T-cell (primary cell): ENCODE results near the gene CXADR. TPM values are rescaled to one million over a fixed set of nuclear protein-coding genes. Genes with fewer than 3 reads are reported as not detected.

Source experiments
- ATAC-seq, 4 experiments: fragments of 200-7000 bp in 3 of 4; fragments of 150-1000 bp in 1 of 4; cut with Tn5 transposase; replicated peaks in 1 of 4; 1 replicate in 3 of 4; 2 replicates in 1 of 4; pipeline ENCODE4 v1.10.0; 2021; ENCODE audit warnings: moderate library complexity in 3 of 4, mild to moderate bottlenecking in 2 of 4, moderate number of reproducible peaks in 1 of 4
- CTCF ChIA-PET, 2 donors: fragments of 300-600 bp; sonication (Branson Sonifier 250); formaldehyde crosslinking; loops; one replicate each; lab custom pipeline; 2022; ENCODE audit warnings: antibody characterized with exemption in 2 of 2; lab: Charles Lee
- POLR2A ChIA-PET, 2 donors: fragments of 300-600 bp; sonication (Branson Sonifier 250); formaldehyde crosslinking; loops; one replicate each; lab custom pipeline; 2022; ENCODE audit warnings: antibody characterized with exemption in 2 of 2; lab: Charles Lee
- DNase-seq, 35 experiments: peaks; one replicate each; pipeline versions ENCODE4 v3.0.0 to v3.0.0-alpha.2; 2013 to 2023
- H3K27ac ChIP-seq: one replicate; pipeline ENCODE4 v1.5.1; 2013; ENCODE audit warnings: low read length
- H3K27me3 ChIP-seq, 2 experiments: replicated peaks in 1 of 2; 1 replicate in 1 of 2; 2 replicates in 1 of 2; pipeline versions ENCODE4 v1.6.1 to v1.7.0; 2013; ENCODE audit warnings: low read length in 1 of 2, mixed read lengths in 1 of 2; ENCODE audit not compliant: control insufficient read depth in 2 of 2, insufficient read depth in 2 of 2; ENCODE audit errors: extremely low read depth in 1 of 2
- H3K36me3 ChIP-seq, 2 donors: 1 replicate in 1 of 2; 2 replicates in 1 of 2; pipeline versions ENCODE4 v1.6.1 to v1.7.0; 2013; ENCODE audit warnings: low read length in 1 of 2; ENCODE audit not compliant: control insufficient read depth in 2 of 2, insufficient read depth in 1 of 2; ENCODE audit errors: extremely low read depth in 1 of 2
- H3K4me1 ChIP-seq, 2 experiments: 1 replicate in 1 of 2; 2 replicates in 1 of 2; pipeline versions ENCODE4 v1.6.1 to v1.7.0; 2013; ENCODE audit warnings: low read length in 2 of 2, mixed read lengths in 1 of 2; ENCODE audit not compliant: insufficient read depth in 2 of 2, control insufficient read depth in 1 of 2; ENCODE audit errors: extremely low read depth in 1 of 2
- H3K4me3 ChIP-seq, 2 donors: 1 replicate in 1 of 2; 2 replicates in 1 of 2; pipeline versions ENCODE4 v1.5.1 to v1.7.0; 2013; ENCODE audit warnings: mild to moderate bottlenecking in 2 of 2, low read length in 1 of 2, moderate library complexity in 1 of 2; ENCODE audit not compliant: control insufficient read depth in 1 of 2; ENCODE audit errors: extremely low read depth in 1 of 2
- H3K9me3 ChIP-seq: 2 replicates; pipeline ENCODE4 v1.7.0; 2013
- H3K27ac Mint-ChIP-seq, 2 donors: one replicate each; pipeline ENCODE4 v1.8.0; 2020 to 2021; ENCODE audit warnings: mild to moderate bottlenecking in 2 of 2, mixed read lengths in 2 of 2
- H3K27me3 Mint-ChIP-seq, 2 donors: one replicate each; pipeline ENCODE4 v1.8.0; 2021 to 2022; ENCODE audit warnings: mixed read lengths in 2 of 2
- H3K36me3 Mint-ChIP-seq: one replicate; pipeline ENCODE4 v1.8.0; 2021; ENCODE audit warnings: mixed read lengths
- H3K4me1 Mint-ChIP-seq, 3 donors: one replicate each; pipeline ENCODE4 v1.8.0; 2020 to 2022; ENCODE audit warnings: mixed read lengths in 3 of 3, mild to moderate bottlenecking in 1 of 3
- H3K4me3 Mint-ChIP-seq, 3 donors: one replicate each; pipeline ENCODE4 v1.8.0; 2020 to 2022; ENCODE audit warnings: mild to moderate bottlenecking in 3 of 3, mixed read lengths in 3 of 3, moderate library complexity in 3 of 3
- H3K9me3 Mint-ChIP-seq, 3 donors: one replicate each; pipeline ENCODE4 v1.8.0; 2020 to 2022; ENCODE audit warnings: mixed read lengths in 3 of 3
- whole genome bisulfite sequencing: methylation state at CpG from one replicate; pipeline ENCODE4 v1.1.5; 2013; ENCODE audit warnings: missing lambda C conversion rate; ENCODE audit not compliant: insufficient coverage; 5-methylcytosine and 5-hydroxymethylcytosine counted together
- total RNA-seq, 35 experiments: library from RNA in 6 of 35; stranded (reverse) in 6 of 35; fragments of 120-200 nt in 1 of 35; gene quantifications; one replicate each; pipeline versions ENCODE4 v1.2.1 to v1.2.4 and lab custom pipeline; 2013 to 2026

CXADR gene
- total RNA-seq = under 1 TPM; 0.35 to 0.95 (median 0.82) TPM
- 0.70 TPM for total RNA-seq (2013)
- total RNA-seq (lab: John Stamatoyannopoulos, UW) = 0.49 to 7.5 (median 1.4) reads per million in 29 experiments

- Histone ChIP-seq H3K9me3 (no peaks in the 10 kb centered on the region), H3K4me3 (peak within 1 kb of the TSS; percentile 59 to 87), H3K27me3 (peaks cover 2 to 18% of the 10 kb centered on the region in 2 experiments), H3K36me3 (no peaks in the 10 kb centered on the region), H3K4me1 (peaks cover 7 to 23% of the 10 kb centered on the region in 2 experiments), H3K27ac (peak within 1 kb of the TSS; percentile 2)
- Mint-ChIP-seq H3K9me3 (no peaks in the 10 kb centered on the region), H3K27me3 (peaks cover 0 to 23% of the 10 kb centered on the region in 2 donors), H3K4me1 (peaks cover 17 to 24% (median 22%) of the 10 kb centered on the region in 3 donors), H3K4me3 (peak within 1 kb of the TSS; percentile 86 to 92 (median 90)), H3K36me3 (no peaks in the 10 kb centered on the region), H3K27ac (peak within 1 kb of the TSS; percentile 2 to 37)
- ChIA-PET CTCF (interaction anchor here (0.5 to 1.1 kb wide), 9 partner anchors 10 to 741 kb away, joined by 3 read pairs; no protein-coding TSS in a partner anchor), POLR2A (no interaction called here)
- peak; percentile 81 to 87 (median 84) for ATAC-seq
- WGBS = 2% methylated on average over 70 of the region's 83 CpGs
- peak; percentile 42 to 86 (median 69) for DNase-seq
Measured at GRCh38 chr21:17512253-17513213, at the start of gene CXADR. Gene CXADR (plus strand): TSS chr21:17513043. CDS start chr21:17513130, 87 bp downstream.

GRCh38 chr21:17466166-17466565 is 46.7 kb upstream of the CXADR start:
- H3K27me3 Mint-ChIP-seq = no peaks in the 10 kb centered on the region
- no peak for ATAC-seq

GRCh38 chr21:17467392-17467791 is 45.5 kb upstream of the CXADR start:
- 100% methylated on average over 1 of the region's 4 CpGs for WGBS
- POLR2A ChIA-PET = no interaction called here
- ATAC-seq = no peak

More at GRCh38 chr21:17466166-17466565, 46.7 kb upstream of the CXADR start:
- CTCF ChIA-PET = no interaction called here
- Mint-ChIP-seq H3K27ac (no peak overlapping the region), H3K9me3 (no peaks in the 10 kb centered on the region), H3K36me3 (no peaks in the 10 kb centered on the region), H3K4me1 (no peaks in the 10 kb centered on the region), H3K4me3 (no peak overlapping the region)
- H3K27ac ChIP-seq = no peak overlapping the region
- no peaks in the 10 kb centered on the region for H3K4me1 ChIP-seq
- H3K9me3 ChIP-seq = no peaks in the 10 kb centered on the region
- no peak overlapping the region for H3K4me3 ChIP-seq
- POLR2A ChIA-PET = no interaction called here
- no peaks in the 10 kb centered on the region for H3K36me3 ChIP-seq
- no peaks in the 10 kb centered on the region for H3K27me3 ChIP-seq
- 80% methylated on average over 1 of the region's 1 CpG for WGBS
- no peak for DNase-seq

GRCh38 chr21:17467829-17468228 is 45.0 kb upstream of the CXADR start:
- no peaks in the 10 kb centered on the region for H3K9me3 Mint-ChIP-seq
- POLR2A ChIA-PET = no interaction called here
- CTCF ChIA-PET = no interaction called here

More at GRCh38 chr21:17467392-17467791, 45.5 kb upstream of the CXADR start:
- Mint-ChIP-seq H3K4me3 (no peak overlapping the region), H3K27ac (no peak overlapping the region), H3K4me1 (no peaks in the 10 kb centered on the region), H3K27me3 (no peaks in the 10 kb centered on the region), H3K36me3 (no peaks in the 10 kb centered on the region), H3K9me3 (no peaks in the 10 kb centered on the region)
- no peaks in the 10 kb centered on the region for H3K9me3 ChIP-seq
- H3K27ac ChIP-seq = no peak overlapping the region
- no peaks in the 10 kb centered on the region for H3K4me1 ChIP-seq
- H3K27me3 ChIP-seq = no peaks in the 10 kb centered on the region
- no peak overlapping the region for H3K4me3 ChIP-seq
- no peaks in the 10 kb centered on the region for H3K36me3 ChIP-seq
- no peak for DNase-seq
- CTCF ChIA-PET = no interaction called here

GRCh38 chr21:17468698-17469097 is 44.1 kb upstream of the CXADR start:
- no peaks in the 10 kb centered on the region for H3K27me3 ChIP-seq
- no peak overlapping the region for H3K4me3 ChIP-seq
- no peaks in the 10 kb centered on the region for H3K9me3 ChIP-seq
- H3K4me1 ChIP-seq = no peaks in the 10 kb centered on the region
- ATAC-seq (no peak), DNase-seq (no peak)
- Mint-ChIP-seq H3K36me3 (no peaks in the 10 kb centered on the region), H3K27ac (no peak overlapping the region), H3K9me3 (no peaks in the 10 kb centered on the region), H3K4me1 (no peaks in the 10 kb centered on the region), H3K27me3 (no peaks in the 10 kb centered on the region), H3K4me3 (no peak overlapping the region)
- POLR2A ChIA-PET = interaction anchor here in 1 of 2 donors (0.6 kb wide), 1 partner anchor 22 kb away, joined by 3 read pairs; no protein-coding TSS in a partner anchor
- WGBS = no CpG with 5 or more reads among the region's 1 CpG
- H3K27ac ChIP-seq = no peak overlapping the region
- CTCF ChIA-PET = no interaction called here
- H3K36me3 ChIP-seq = no peaks in the 10 kb centered on the region

More at GRCh38 chr21:17467829-17468228, 45.0 kb upstream of the CXADR start:
- no peak overlapping the region for H3K4me3 ChIP-seq
- H3K36me3 ChIP-seq = no peaks in the 10 kb centered on the region
- H3K36me3 Mint-ChIP-seq = no peaks in the 10 kb centered on the region
- no peak overlapping the region for H3K27ac ChIP-seq
- no peaks in the 10 kb centered on the region for H3K9me3 ChIP-seq
- no peaks in the 10 kb centered on the region for H3K27me3 Mint-ChIP-seq
- no peaks in the 10 kb centered on the region for H3K27me3 ChIP-seq
- ATAC-seq (no peak), DNase-seq (no peak)
- no peaks in the 10 kb centered on the region for H3K4me1 ChIP-seq
- no peaks in the 10 kb centered on the region for H3K4me1 Mint-ChIP-seq
- no peak overlapping the region for H3K27ac Mint-ChIP-seq
- H3K4me3 Mint-ChIP-seq = no peak overlapping the region
- no CpG with 5 or more reads among the region's 3 CpGs for WGBS

GRCh38 chr21:17469727-17470126 is 43.1 kb upstream of the CXADR start:
- no CpG with 5 or more reads among the region's 1 CpG for WGBS

More at GRCh38 chr21:17469727-17470126, 43.1 kb upstream of the CXADR start:
- Mint-ChIP-seq H3K36me3 (no peaks in the 10 kb centered on the region), H3K27ac (no peak overlapping the region), H3K4me1 (no peaks in the 10 kb centered on the region), H3K4me3 (no peak overlapping the region), H3K27me3 (peaks cover 0 to 1% of the 10 kb centered on the region in 2 donors), H3K9me3 (peaks cover 0 to 3% (median 0%) of the 10 kb centered on the region in 3 donors)
- Histone ChIP-seq H3K36me3 (no peaks in the 10 kb centered on the region), H3K27ac (no peak overlapping the region), H3K4me3 (no peak overlapping the region), H3K27me3 (no peaks in the 10 kb centered on the region), H3K4me1 (no peaks in the 10 kb centered on the region), H3K9me3 (no peaks in the 10 kb centered on the region)
- ChIA-PET CTCF (no interaction called here), POLR2A (no interaction called here)
- no peak for DNase-seq
- no peak for ATAC-seq
